RCC 7860 (cell line): ENCODE results near the gene EIF5AL1.
"Not testable (repeated sequence)": the region's sequence is repeated elsewhere in the genome, so short reads cannot be mapped to it uniquely, and the experiment has no call there.

Source experiments
- DNase-seq: peaks from one replicate; pipeline ENCODE4 v3.0.0-alpha.2; 2015; ENCODE audit warnings: low spot score
- FAIRE-seq: peaks from 2 replicates; lab custom pipeline; 2012; peaks lifted over from hg19 to GRCh38; lab: Jason Lieb, UNC

Gene EIF5AL1

DNA sequence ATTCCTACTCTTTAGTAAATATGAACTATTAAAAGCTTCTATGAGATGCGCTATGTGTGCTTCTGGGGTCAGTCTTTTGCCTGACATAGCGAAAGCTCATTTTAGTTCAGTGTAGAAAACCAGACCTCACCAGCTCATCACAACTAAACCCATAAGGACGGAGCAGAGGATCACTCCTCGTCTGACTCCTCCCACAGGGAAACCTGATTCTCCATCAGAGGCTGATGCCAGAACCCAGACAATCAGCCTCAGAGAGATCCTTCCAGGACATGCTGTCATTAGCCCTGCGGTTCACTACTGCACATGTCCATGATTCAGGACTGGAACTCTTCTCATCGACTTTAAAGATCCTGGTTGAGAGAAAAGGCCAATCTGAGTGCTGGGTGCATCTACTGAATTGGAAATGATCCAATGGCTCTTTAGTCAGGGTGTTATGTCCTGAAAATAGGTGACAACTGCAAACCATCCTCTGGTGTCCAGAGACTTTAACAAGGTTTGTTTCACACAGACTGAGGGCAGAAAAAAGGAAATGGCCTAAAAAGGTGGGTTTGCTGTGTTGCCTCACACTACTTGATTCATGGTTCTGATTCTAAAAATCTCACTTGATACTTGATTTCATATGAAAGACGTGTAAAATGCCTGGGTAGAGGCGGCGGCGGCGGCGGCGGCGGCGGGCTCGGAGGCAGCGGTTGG is at the start of gene EIF5AL1:
Gene EIF5AL1 (plus strand): TSS at position 643 of the 693 bp plus-strand sequence. CDS start 117 bp downstream, outside the sequence.
- not testable (repeated sequence) for DNase-seq, FAIRE-seq

DNA sequence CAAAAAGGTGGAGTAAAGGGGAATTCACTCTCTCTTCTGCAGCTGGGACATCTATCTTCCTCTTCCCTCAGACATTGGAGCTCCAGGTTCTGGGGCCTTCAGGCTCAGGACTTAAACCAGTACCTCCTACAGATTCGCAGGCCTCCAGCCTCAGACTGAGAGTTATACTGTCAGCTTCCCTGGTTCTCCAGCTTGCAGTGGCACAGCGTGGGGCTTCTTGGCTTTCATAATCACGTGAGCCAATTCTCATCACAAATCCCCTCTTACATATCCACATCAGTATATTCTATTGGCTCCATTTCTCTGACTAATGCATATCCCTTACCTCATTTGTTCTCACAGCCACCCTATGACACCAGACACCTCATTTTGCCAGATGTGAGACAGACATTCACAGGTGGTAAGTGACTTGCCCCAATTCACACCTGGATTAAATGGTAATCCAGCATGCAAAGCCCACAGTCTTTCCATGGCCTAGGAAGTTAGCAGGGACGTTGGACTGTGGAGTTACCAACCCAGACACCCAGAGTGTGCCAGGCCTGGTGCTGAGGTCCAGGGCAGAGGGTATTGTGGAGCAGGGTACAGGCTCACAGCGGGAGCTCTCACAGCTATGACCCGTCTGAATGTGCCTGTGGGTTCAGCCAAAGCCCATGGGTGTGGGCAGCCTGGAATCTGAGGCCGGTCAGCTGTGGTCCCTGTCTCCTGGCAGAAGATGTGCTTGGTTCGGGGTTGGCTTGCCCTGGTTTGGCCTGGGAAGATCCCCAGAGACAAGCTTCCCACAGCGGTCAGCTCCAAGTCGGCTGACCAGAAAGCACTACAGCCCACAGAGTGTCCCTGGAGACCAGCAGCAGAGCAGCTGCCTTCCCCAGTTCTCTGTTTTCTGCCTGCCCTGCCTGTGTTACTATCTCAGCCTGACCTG is 48.5 kb upstream of the EIF5AL1 start:
- FAIRE-seq, result no peak
- no peak for DNase-seq

DNA sequence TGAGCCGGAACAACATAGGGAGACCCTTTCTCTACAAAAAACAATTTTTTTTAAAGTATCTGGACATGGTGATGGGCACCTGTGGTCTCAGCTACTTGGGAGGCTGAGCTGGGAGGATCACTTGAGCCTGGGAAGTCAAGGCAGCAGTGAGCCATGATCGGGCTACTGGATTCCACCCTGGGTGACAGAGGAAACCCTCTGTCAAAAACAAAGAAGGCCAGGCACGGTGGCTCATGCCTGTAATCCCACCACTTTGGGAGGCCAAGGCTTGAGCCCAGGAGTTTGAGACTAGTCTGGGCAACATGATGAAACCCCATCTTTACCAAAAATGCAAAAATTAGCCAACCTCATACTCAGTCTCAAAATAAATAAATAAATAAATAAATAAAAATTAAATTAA is 47.0 kb upstream of the EIF5AL1 start:
- DNase-seq (no peak), FAIRE-seq (no peak)

DNA sequence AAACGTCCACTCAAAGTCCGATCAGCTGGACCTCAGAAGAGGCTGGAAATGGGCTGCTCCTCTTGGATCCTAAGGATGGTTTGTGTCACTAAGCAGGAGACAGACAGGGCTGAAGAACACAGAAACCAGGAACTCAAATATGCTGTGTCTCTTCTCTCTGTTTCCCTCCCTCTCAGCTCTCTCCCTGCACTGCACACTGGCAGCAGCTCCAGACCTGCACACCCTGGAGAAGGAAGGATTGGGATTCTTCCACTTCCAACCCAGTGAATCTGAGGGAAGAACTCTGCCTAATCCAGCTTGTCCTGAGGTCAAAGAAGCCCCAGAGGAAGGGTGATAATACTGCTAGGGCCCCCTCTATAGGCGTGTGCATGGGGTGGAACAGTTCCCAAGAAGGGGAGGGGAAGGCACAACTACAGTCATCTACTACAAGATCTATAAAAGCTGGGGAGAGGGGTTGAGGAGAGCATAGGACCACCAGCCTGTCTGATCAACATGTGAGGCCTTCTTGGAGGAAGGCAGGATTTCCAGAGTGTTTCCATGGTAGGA is 44.2 kb upstream of the EIF5AL1 start:
- no peak for DNase-seq
- no peak for FAIRE-seq

DNA sequence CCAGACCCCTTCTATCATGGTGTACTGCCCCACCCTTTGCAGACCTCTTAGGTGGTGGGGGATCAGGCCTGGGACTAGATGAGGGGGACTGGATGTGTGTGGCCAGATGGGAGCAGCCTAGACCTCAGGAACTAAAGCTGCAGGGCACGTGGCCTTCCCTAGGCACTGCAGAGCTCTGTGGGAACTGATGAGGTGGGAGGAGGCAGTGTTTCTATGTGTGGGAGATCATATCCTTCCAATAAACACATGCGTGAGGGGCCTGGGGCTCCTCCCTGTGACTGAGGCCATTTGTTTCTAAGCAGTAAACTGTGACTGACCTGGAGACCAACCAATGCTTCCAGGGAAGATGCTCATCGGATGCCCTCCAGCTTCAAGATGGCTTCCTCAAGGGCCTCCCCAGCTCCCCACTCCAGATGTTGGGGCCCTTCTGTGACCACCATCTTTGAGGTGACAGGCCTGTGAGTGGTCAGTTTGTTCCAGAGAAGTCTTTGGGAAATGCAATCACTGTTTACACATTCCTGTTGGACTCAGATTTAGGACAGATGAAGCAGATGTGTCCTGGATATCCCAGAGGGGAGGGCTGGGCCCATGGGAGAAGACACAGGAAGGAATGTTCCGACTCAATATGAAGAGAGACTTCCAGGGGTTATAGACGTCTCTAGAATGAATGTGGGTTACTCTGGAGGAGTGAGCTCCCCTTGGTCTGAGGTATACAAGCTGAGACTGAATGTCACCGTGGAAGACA is 43.3 kb upstream of the EIF5AL1 start:
- FAIRE-seq (no peak), DNase-seq (no peak)

DNA sequence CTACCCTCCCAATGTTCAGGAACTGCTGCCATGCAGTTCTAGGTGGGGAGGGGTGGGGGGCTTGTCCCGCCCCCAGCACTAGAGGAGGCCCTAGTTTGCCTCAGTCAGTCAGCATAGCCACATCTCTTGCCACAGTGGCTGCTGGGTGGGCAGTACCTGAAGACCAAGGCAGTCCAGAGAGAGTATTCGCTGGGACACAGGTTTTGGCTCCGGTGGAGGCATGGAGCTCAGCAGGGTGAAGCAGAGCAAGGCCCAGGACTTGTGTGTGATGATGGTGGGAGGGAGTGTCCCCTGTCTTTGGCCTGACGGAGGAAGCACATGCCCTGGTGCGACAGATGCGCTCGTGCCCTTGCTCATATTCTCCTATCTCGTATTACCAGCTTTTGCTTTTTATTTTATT is 42.2 kb upstream of the EIF5AL1 start:
- FAIRE-seq (no peak), DNase-seq (no peak)

DNA sequence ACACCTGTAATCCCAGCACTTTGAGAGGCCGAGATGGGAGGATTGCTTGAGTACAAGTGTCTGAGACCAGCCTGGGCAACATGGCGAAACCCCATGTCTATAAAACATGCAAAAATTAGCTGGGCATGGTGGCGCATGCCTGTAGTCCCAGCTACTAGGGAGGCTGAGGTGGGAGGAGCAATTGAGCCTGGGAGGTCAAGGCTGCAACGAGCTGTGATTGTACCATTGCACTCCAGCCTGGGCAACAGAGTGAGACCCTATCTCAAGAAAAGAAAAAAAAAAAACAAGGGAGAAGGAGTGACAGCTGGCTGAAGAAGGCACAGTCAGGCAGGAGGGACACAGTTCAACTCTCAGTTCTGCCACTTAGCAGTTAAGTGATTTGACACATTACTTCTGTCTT is 40.6 kb upstream of the EIF5AL1 start:
- no peak for DNase-seq
- FAIRE-seq, result no peak

DNA sequence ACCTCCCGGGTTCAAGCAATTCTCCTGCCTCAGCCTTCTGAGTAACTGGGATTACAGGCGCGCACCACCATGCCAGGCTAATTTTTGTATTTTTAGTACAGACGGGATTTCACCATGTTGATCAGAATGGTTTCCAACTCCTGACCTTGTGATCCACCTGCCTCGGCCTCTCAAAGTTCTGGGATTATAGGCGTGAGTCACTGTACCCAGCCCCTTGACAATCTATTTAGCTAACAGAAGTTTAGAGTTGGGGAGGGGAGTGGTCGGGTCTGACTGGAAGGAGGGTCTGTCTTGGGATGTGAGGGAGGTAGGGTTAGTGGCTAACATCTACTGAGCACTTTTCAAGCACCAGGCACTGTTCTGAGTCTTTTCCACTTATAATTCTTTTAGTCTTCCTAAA is 39.9 kb upstream of the EIF5AL1 start:
- DNase-seq, result no peak
- no peak for FAIRE-seq

DNA sequence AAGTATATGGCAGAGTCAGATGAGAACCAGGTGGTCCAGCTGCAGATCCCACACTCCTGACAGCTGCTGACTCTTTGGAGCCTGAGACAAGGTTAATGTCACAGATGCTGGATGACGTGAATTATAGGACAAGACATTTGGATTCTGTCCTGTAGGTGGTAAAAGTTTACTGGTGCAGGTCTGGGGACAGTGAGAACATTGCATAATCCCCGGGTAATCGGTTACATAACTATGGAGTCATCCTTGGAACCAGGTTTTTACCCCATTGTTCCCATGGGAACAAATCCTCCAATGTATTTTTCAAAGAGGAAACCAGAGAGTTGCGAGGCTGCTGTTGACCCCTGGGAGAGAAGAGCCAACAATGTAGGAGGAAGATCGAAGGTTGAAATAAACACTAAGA is 39.4 kb upstream of the EIF5AL1 start:
- FAIRE-seq (no peak), DNase-seq (no peak)

DNA sequence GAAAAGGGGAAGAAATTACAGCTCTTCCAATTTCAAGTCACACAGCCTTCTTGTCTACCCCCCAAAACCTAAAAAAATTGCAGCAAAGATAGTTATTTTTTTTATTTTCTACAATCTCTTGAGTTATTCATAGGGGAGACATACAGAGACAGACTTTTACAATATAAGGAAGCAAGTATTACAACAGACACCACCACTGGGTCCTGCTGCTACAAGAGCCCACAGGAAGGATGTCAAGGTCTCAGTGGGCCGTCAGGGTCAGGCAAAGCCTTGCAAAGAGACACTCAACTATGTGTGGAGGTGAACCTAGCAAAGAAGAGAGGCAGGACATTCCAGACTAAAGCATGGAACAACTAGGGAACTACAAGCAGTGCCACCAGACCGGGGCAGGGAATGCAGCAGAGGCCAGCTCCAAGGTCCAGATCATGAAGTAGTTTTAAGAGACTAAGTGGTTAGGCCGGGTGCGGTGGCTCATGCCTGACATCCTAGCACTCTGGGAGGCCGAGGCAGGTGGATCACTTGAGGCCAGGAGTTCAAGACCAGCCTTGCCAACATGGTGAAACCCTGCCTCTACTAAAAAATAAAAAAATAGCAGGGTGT is 38.7 kb upstream of the EIF5AL1 start:
- FAIRE-seq, result no peak
- DNase-seq, result no peak

DNA sequence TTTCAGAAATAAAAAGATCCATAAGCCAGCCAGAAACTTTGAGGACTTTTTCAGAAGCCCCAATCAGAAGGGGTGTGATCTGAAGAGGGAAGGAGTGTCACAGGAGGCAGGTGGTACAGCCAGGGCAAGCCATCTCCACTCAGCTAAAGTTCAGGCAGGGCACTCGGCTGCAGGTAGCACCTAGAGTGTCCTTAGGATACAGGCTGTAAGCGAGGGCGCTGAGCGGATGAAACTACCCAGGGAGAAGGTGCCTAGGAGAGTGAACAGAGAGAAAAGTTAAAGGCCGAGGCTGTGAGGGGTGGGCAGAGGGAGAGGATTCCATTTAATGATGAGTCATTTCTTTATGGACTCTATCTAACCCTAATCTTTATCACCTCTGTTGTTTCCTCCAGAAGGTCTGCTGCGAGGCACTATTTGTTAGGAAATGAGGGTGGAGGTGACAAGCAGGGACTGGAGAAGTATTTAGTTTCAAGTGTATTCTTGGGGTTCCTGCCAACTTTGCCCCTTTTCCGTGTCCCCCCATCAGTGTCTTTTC is 37.1 kb upstream of the EIF5AL1 start:
- FAIRE-seq, result no peak
- DNase-seq, result no peak

DNA sequence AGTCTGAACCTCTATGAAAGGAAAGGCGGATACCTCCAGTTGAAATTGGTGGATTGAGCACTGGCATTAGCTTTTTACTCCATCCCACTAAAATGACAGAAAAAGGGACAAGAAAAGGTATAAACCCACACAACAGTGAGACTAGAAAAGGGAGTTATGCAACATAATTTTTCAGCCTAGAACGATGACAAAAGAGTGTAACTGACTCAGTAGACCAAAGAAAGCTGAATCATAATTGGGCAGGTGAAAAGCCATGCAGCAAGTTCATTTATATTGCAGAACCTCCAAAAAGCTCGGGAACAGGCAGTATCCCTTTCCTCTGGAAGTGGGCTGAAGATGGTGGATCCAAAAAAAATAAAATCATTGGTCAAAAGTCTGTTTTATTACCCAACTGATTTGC is 36.5 kb upstream of the EIF5AL1 start:
- FAIRE-seq (no peak), DNase-seq (no peak)

DNA sequence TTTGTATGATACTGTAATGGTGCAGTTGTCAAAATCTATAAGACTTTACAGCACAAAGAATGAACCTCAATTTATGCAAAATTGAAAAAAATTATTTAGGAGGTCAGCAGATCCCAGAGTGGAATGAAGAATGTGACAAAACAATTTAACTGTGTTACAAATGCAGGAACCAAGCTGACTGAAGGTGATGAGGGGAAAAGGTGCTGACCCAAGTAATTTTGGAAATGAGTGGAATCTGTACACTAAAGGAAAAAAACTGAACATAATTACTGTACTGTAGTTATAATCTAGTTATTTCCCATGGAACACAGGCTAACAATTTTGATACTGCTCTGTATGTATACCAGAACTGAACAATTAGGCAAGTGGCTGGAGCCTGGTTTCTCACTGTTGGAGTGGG is 35.7 kb upstream of the EIF5AL1 start:
- FAIRE-seq (no peak), DNase-seq (no peak)

DNA sequence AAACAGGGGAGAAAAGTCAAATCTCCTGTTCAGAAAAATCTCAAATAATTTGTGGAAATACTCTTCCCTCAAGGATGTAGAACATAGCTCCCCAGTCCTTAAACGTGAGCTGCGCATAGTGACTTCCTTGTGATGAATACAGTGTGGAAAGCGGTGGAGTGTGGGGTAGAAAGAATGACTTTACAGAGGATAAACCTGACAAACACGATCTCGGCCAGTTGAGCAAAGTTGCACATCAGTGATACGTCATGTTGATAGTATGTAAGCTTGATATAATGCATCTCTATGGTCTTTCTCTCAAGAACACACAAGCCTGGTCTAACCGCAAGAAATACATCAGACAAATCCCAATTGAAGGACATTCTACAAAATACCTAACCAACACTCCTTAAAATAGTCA is 34.9 kb upstream of the EIF5AL1 start:
- no peak for FAIRE-seq
- no peak for DNase-seq

DNA sequence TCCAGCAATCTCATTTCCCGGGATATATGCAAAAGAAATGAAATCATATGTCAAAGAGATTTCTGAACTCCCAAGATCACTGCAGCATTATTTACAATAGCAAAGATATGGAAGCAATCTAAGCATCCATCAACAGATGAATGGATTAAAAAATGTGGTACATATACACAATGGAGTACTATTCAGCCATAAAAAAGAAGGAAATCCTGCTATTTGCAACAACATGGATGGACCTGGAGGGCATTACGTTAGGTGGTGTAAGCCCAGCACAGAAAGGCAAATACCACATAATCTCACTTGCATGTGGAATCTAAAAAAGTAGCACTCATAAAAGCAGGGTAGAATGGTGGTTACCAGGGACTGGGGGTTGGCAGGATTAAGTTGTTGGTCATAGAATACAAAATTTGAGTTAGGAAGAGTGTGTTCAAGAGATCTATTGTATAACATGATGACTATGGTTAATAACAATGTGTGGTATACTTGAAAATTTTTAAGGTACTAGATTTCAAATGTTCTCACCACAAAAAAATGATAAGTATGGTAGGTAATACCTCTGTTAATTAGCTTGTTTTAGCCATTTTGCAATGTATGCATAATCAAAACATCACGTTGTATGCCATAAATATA is 32.9 kb upstream of the EIF5AL1 start:
- FAIRE-seq (no peak), DNase-seq (no peak)

DNA sequence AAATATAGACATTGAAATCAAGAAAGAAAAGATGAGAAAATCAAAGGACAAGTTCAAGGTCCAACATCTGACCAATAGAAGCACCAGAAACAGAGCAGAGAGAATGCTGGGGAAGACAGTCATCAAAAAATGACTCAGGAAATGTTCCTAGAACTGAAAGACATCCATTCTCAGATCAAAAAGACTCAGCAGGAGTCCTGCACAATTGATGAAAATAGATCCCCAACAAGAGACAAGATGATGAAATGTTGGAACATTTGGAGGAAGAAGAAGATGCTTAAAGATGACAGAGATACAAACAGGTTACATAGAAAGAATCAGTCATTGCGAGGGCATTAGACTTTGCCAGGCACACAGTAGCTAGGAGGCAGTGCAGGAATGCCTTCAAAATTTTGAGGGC is 30.0 kb upstream of the EIF5AL1 start:
- DNase-seq, result no peak
- FAIRE-seq, result no peak

DNA sequence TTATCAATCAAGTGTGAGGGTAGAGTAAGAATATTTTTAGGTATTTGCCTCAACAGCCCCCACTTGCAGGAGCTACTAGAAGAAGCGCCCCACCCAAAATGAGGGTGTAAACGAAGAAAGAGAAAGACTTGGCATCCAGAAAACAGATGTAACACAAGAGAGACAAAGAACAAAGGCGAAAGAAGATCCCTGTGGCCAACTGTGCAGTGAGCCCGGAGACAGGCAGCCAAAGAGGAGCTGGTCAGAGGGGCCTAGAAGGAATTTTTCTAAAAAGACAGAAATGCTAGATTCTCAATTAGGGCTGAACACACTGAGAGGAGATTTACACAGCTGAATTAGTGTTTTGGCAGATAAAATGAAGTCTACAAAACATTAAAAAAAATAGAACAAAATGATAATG is 29.6 kb upstream of the EIF5AL1 start:
- DNase-seq (no peak), FAIRE-seq (no peak)

DNA sequence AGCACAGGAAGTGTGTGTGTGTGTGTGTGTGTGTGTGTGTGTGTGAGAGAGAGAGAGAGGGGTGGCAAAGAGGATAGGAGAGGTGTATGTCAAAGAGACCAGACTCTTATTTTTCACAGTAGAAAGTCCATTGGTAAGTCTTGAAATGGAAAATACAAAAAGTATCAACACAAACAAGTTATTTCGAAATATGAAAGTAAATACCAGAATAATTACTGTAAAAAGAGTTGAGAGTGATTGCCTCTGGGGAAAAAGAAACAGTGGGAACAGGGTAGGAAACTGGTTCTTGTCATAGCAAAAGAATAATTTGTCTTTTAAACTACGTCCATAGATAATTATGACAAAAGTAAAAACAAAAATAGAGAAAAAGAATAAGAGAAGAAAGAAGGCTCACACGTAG is 29.0 kb upstream of the EIF5AL1 start:
- FAIRE-seq (no peak), DNase-seq (no peak)

DNA sequence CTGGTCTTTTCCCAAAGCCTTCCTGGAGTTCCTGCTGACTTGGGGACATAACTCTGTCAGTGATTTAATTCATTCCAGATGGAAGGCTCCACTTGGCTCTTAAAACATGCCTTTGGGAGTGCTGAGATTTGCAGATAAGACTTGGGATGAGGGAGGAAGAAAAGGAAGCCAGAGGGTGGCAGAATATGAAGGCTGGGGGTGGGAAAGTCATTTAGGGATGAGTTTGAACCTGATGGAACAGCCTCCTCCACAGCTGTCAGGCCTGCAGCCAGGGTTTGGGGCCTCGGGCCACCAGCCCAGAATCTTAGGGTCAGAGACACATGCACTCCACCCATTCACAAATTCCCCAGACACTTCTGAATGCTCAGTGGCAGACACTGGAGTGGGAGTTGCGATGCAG is 28.4 kb upstream of the EIF5AL1 start:
- no peak for FAIRE-seq
- DNase-seq, result no peak

DNA sequence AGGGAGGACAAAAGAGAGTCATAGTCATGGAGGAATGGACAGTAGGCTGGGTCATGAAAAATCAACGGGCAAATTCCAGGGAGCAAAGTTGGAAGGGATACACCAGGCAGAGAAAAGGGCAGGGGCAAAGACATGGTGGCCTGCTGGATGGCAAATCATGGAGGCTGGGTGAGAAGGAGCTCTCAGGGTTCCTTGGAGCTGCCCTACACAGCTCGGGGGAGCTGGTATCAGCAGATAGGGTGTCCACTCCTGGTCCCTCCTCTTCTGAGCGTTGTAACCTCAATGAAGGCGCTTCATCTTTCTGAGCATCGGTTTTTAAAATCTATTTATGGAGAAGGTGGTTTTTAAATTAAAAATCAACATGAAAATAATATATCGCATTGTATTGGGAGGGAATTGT is 27.9 kb upstream of the EIF5AL1 start:
- no peak for DNase-seq
- no peak for FAIRE-seq
